Left ventricle myocardium inferior (tissue), 1 donor: Measurements from ENCODE around the gene FIBCD1. TPM values are rescaled to one million over a fixed set of nuclear protein-coding genes. Genes with fewer than 3 reads are reported as not detected.
"Not testable (repeated sequence)": the region's sequence is repeated elsewhere in the genome, so short reads cannot be mapped to it uniquely, and the experiment has no call there.

Source experiments
- DNase-seq: peaks from one replicate; pipeline ENCODE4 v3.0.0-alpha.2; 2020
- H3K27ac ChIP-seq: fragments of 200-600 bp; replicated peaks from 2 replicates; pipeline ENCODE4 v1.8.0; 2021
- H3K27me3 ChIP-seq: fragments of 200-600 bp; 2 replicates; pipeline ENCODE4 v1.8.0; 2021; ENCODE audit warnings: low read depth
- H3K36me3 ChIP-seq: fragments of 200-600 bp; 2 replicates; pipeline ENCODE4 v1.8.0; 2021
- H3K4me1 ChIP-seq: fragments of 200-600 bp; 2 replicates; pipeline ENCODE4 v1.8.0; 2021
- H3K4me3 ChIP-seq: fragments of 200-600 bp; 2 replicates; pipeline ENCODE4 v1.8.0; 2021; ENCODE audit warnings: mild to moderate bottlenecking, moderate library complexity
- H3K9me3 ChIP-seq: fragments of 200-600 bp; replicated peaks from 2 replicates; pipeline ENCODE4 v1.8.0; 2021
- CTCF ChIP-seq: fragments of 200-600 bp; IDR thresholded peaks from 2 replicates; pipeline ENCODE4 v1.8.0; 2021; ENCODE audit warnings: antibody characterized with exemption, mild to moderate bottlenecking, borderline replicate concordance
- intact Hi-C: fragments of 100-400 bp; cut with micrococcal nuclease; formaldehyde crosslinking; loops from one replicate; pipeline ENCODE4 v1.11.0; 2022
- total RNA-seq: library from RNA; stranded (reverse); fragmentation: NEBNext Ultra II Directional; extraction: Animal tissue kit (Norgen Biotek cat#: 25700); gene quantifications from one replicate; pipeline ENCODE4 v1.2.1, GENCODE V29; 2021
- donor health status: DM: no; HTN: yes; CAD: no; lungs with severe emphysema.

FIBCD1 gene
- total RNA-seq, 1 donor from 2014 or later, result 0.58 TPM

- no peak for DNase-seq
- intact Hi-C loops, result no loop called here
- Histone ChIP-seq H3K27ac (no peak overlapping the region), H3K27me3 (peaks cover 40% of the 10 kb centered on the region), H3K36me3 (no peaks in the 10 kb centered on the region), H3K9me3 (no peaks in the 10 kb centered on the region), H3K4me3 (no peak overlapping the region), H3K4me1 (no peaks in the 10 kb centered on the region)
- TF ChIP-seq CTCF, result no peak
Observed at GRCh38 chr9:130911254-130912049, 27.6 kb downstream of the FIBCD1 start.

GRCh38 chr9:130910670-130911069 lies 28.4 kb downstream of the FIBCD1 start:
- H3K9me3 ChIP-seq, H3K36me3 ChIP-seq, H3K4me3 ChIP-seq, H3K27ac ChIP-seq, H3K4me1 ChIP-seq, intact Hi-C loops, DNase-seq: not testable (repeated sequence)
- H3K27me3 ChIP-seq, result peaks cover 47% of the 10 kb centered on the region

- H3K4me1 ChIP-seq, H3K36me3 ChIP-seq, H3K27ac ChIP-seq, H3K9me3 ChIP-seq, intact Hi-C loops, DNase-seq, H3K4me3 ChIP-seq: not testable (repeated sequence)
- H3K27me3 ChIP-seq, result peaks cover 48% of the 10 kb centered on the region
Observed at GRCh38 chr9:130910041-130910440, 29.0 kb downstream of the FIBCD1 start.

GRCh38 chr9:130908878-130909355 lies 30.1 kb downstream of the FIBCD1 start:
- Histone ChIP-seq H3K4me3 (no peak overlapping the region), H3K9me3 (no peaks in the 10 kb centered on the region), H3K36me3 (no peaks in the 10 kb centered on the region), H3K27me3 (peaks cover 39% of the 10 kb centered on the region), H3K4me1 (no peaks in the 10 kb centered on the region), H3K27ac (no peak overlapping the region)
- TF ChIP-seq CTCF, result no peak
- intact Hi-C loops, result no loop called here
- DNase-seq, result no peak

- Histone ChIP-seq H3K4me1 (no peaks in the 10 kb centered on the region), H3K36me3 (no peaks in the 10 kb centered on the region), H3K9me3 (no peaks in the 10 kb centered on the region), H3K27me3 (peaks cover 39% of the 10 kb centered on the region), H3K4me3 (no peak overlapping the region), H3K27ac (no peak overlapping the region)
- no peak for DNase-seq
- no peak for TF ChIP-seq CTCF
- intact Hi-C loops, result no loop called here
Observed at GRCh38 chr9:130908146-130908877, 30.7 kb downstream of the FIBCD1 start.

- no peaks in the 10 kb centered on the region for H3K36me3 ChIP-seq
- no peak for DNase-seq
- H3K27me3 ChIP-seq, result peaks cover 52% of the 10 kb centered on the region
- no peak overlapping the region for H3K27ac ChIP-seq
- no peak for TF ChIP-seq CTCF
- intact Hi-C loops, result no loop called here
- H3K4me1 ChIP-seq, result no peaks in the 10 kb centered on the region
- no peak overlapping the region for H3K4me3 ChIP-seq
- no peaks in the 10 kb centered on the region for H3K9me3 ChIP-seq
Observed at GRCh38 chr9:130906735-130907416, 32.2 kb downstream of the FIBCD1 start.
